ENCODE results near the gene TRIP10. TPM values are rescaled to one million over a fixed set of nuclear protein-coding genes. Genes with fewer than 3 reads are reported as not detected.
"Not testable (repeated sequence)": the region's sequence is repeated elsewhere in the genome, so short reads cannot be mapped to it uniquely, and the experiment has no call there.

Gene TRIP10
- total and polyA plus RNA-seq, 4 donors = 68.6 to 261 (median 119) TPM

GRCh38 chr19:6767081-6767356, 27.5 kb downstream of the TRIP10 start:
- Histone ChIP-seq H3K27ac (ENCODE audit: low read depth in 1 of 2, low read length in 2 of 2) (no peak overlapping the region), H3K27me3 (ENCODE audit: control insufficient read depth in 1 of 2, insufficient read depth in 2 of 2, low read length in 1 of 2) (no peaks in the 10 kb centered on the region), H3K4me3 (ENCODE audit: low read length in 2 of 2) (no peak overlapping the region), H3K9me3 (ENCODE audit: control insufficient read depth, low read length) (no peaks in the 10 kb centered on the region), H3K36me3 (ENCODE audit: control insufficient read depth in 1 of 2, insufficient read depth in 2 of 2, low read length in 1 of 2) (no peaks in the 10 kb centered on the region), H3K4me1 (ENCODE audit: control insufficient read depth in 1 of 2, insufficient read depth in 2 of 2, low read length in 2 of 2) (no peaks in the 10 kb centered on the region)
- ATAC-seq (ENCODE audit: low FRiP score) (no peak), DNase-seq (no peak)
- 1 to 2% methylated on average over 15 of the region's 15 CpGs for WGBS, 2 donors
- intact Hi-C loops (cut with DNase I) = no loop called here

GRCh38 chr19:6767357-6768235, 28.1 kb downstream of the TRIP10 start, which contains the start of gene SH2D3A:
Gene SH2D3A, minus strand, starts transcription at chr19:6767435. Its CDS starts 3,687 bp downstream, at chr19:6763748.
- H3K4me3 ChIP-seq (ENCODE audit: low read length in 2 of 2) = no peak within 1 kb of the TSS
- H3K4me1 ChIP-seq (ENCODE audit: control insufficient read depth in 1 of 2, insufficient read depth in 2 of 2, low read length in 2 of 2) = no peaks in the 10 kb centered on the region
- WGBS, 2 donors = 3 to 4% methylated on average over 46 to 47 of the region's 47 CpGs
- no peaks in the 10 kb centered on the region for H3K27me3 ChIP-seq (ENCODE audit: control insufficient read depth in 1 of 2, insufficient read depth in 2 of 2, low read length in 1 of 2)
- H3K27ac ChIP-seq (ENCODE audit: low read depth in 1 of 2, low read length in 2 of 2) = no peak within 1 kb of the TSS
- DNase-seq = peak; percentile 77 to 86
- no peaks in the 10 kb centered on the region for H3K36me3 ChIP-seq (ENCODE audit: control insufficient read depth in 1 of 2, insufficient read depth in 2 of 2, low read length in 1 of 2)
- ATAC-seq (ENCODE audit: low FRiP score) = peak; percentile 74
- H3K9me3 ChIP-seq (ENCODE audit: control insufficient read depth, low read length) = no peaks in the 10 kb centered on the region
- intact Hi-C loops (cut with DNase I) = no loop called here

- ATAC-seq (ENCODE audit: low FRiP score) = no peak
- no peak overlapping the region for H3K27ac ChIP-seq (ENCODE audit: low read depth in 1 of 2, low read length in 2 of 2)
- H3K27me3 ChIP-seq (ENCODE audit: control insufficient read depth in 1 of 2, insufficient read depth in 2 of 2, low read length in 1 of 2) = no peaks in the 10 kb centered on the region
These were observed 28.8 kb downstream of the TRIP10 start for GRCh38 chr19:6768236-6768785.

GRCh38 chr19:6769006-6769619, 29.6 kb downstream of the TRIP10 start:
- Histone ChIP-seq H3K4me3 (ENCODE audit: low read length in 2 of 2) (no peak overlapping the region), H3K27ac (ENCODE audit: low read depth in 1 of 2, low read length in 2 of 2) (no peak overlapping the region), H3K27me3 (ENCODE audit: control insufficient read depth in 1 of 2, insufficient read depth in 2 of 2, low read length in 1 of 2) (no peaks in the 10 kb centered on the region), H3K36me3 (ENCODE audit: control insufficient read depth in 1 of 2, insufficient read depth in 2 of 2, low read length in 1 of 2) (no peaks in the 10 kb centered on the region), H3K9me3 (ENCODE audit: control insufficient read depth, low read length) (no peaks in the 10 kb centered on the region), H3K4me1 (ENCODE audit: control insufficient read depth in 1 of 2, insufficient read depth in 2 of 2, low read length in 2 of 2) (no peaks in the 10 kb centered on the region)
- WGBS, 2 donors = 59 to 60% methylated on average over 11 of the region's 11 CpGs
- intact Hi-C loops (cut with DNase I) = no loop called here
- ATAC-seq (ENCODE audit: low FRiP score) (no peak), DNase-seq (no peak)

More at GRCh38 chr19:6768236-6768785, 28.8 kb downstream of the TRIP10 start:
- Histone ChIP-seq H3K4me1 (ENCODE audit: control insufficient read depth in 1 of 2, insufficient read depth in 2 of 2, low read length in 2 of 2) (no peaks in the 10 kb centered on the region), H3K4me3 (ENCODE audit: low read length in 2 of 2) (no peak overlapping the region), H3K36me3 (ENCODE audit: control insufficient read depth in 1 of 2, insufficient read depth in 2 of 2, low read length in 1 of 2) (no peaks in the 10 kb centered on the region), H3K9me3 (ENCODE audit: control insufficient read depth, low read length) (no peaks in the 10 kb centered on the region)
- no peak for DNase-seq
- 60 to 74% methylated on average over 8 of the region's 8 CpGs for WGBS, 2 donors
- intact Hi-C loops (cut with DNase I) = no loop called here

- H3K4me3 ChIP-seq (ENCODE audit: low read length in 2 of 2); DNase-seq; H3K27ac ChIP-seq (ENCODE audit: low read depth in 1 of 2, low read length in 2 of 2); H3K9me3 ChIP-seq (ENCODE audit: control insufficient read depth, low read length); ATAC-seq (ENCODE audit: low FRiP score); H3K4me1 ChIP-seq (ENCODE audit: control insufficient read depth in 1 of 2, insufficient read depth in 2 of 2, low read length in 2 of 2); H3K36me3 ChIP-seq (ENCODE audit: control insufficient read depth in 1 of 2, insufficient read depth in 2 of 2, low read length in 1 of 2); H3K27me3 ChIP-seq (ENCODE audit: control insufficient read depth in 1 of 2, insufficient read depth in 2 of 2, low read length in 1 of 2); intact Hi-C loops (cut with DNase I): not testable (repeated sequence)
- 87 to 93% methylated on average over 7 of the region's 7 CpGs for WGBS, 2 donors
These were observed 32.2 kb downstream of the TRIP10 start for GRCh38 chr19:6771648-6772027.

GRCh38 chr19:6772028-6772865, 32.8 kb downstream of the TRIP10 start, which contains the start of gene VAV1:
Gene VAV1, plus strand, starts transcription at chr19:6772708. Its CDS starts 100 bp downstream, at chr19:6772808.
- H3K4me1 ChIP-seq (ENCODE audit: control insufficient read depth in 1 of 2, insufficient read depth in 2 of 2, low read length in 2 of 2) = no peaks in the 10 kb centered on the region
- no peaks in the 10 kb centered on the region for H3K27me3 ChIP-seq (ENCODE audit: control insufficient read depth in 1 of 2, insufficient read depth in 2 of 2, low read length in 1 of 2)
- H3K27ac ChIP-seq (ENCODE audit: low read depth in 1 of 2, low read length in 2 of 2) = no peak within 1 kb of the TSS
- no peaks in the 10 kb centered on the region for H3K36me3 ChIP-seq (ENCODE audit: control insufficient read depth in 1 of 2, insufficient read depth in 2 of 2, low read length in 1 of 2)
- no peaks in the 10 kb centered on the region for H3K9me3 ChIP-seq (ENCODE audit: control insufficient read depth, low read length)
- DNase-seq (peak; percentile 79 to 86), ATAC-seq (ENCODE audit: low FRiP score) (peak; percentile 45)
- intact Hi-C loops (cut with DNase I) = no loop called here
- 59 to 60% methylated on average over 19 to 25 of the region's 25 CpGs for WGBS, 2 donors
- no peak within 1 kb of the TSS for H3K4me3 ChIP-seq (ENCODE audit: low read length in 2 of 2)

- no peak for DNase-seq
- H3K9me3 ChIP-seq (ENCODE audit: control insufficient read depth, low read length) = no peaks in the 10 kb centered on the region
- no peaks in the 10 kb centered on the region for H3K27me3 ChIP-seq (ENCODE audit: control insufficient read depth in 1 of 2, insufficient read depth in 2 of 2, low read length in 1 of 2)
- no peak overlapping the region for H3K27ac ChIP-seq (ENCODE audit: low read depth in 1 of 2, low read length in 2 of 2)
- intact Hi-C loops (cut with DNase I) = no loop called here
- H3K4me1 ChIP-seq (ENCODE audit: control insufficient read depth in 1 of 2, insufficient read depth in 2 of 2, low read length in 2 of 2) = no peaks in the 10 kb centered on the region
- ATAC-seq (ENCODE audit: low FRiP score) = peak; percentile 9
- no peak overlapping the region for H3K4me3 ChIP-seq (ENCODE audit: low read length in 2 of 2)
- H3K36me3 ChIP-seq (ENCODE audit: control insufficient read depth in 1 of 2, insufficient read depth in 2 of 2, low read length in 1 of 2) = no peaks in the 10 kb centered on the region
- 68 to 73% methylated on average over 11 to 14 of the region's 14 CpGs for WGBS, 2 donors
These were observed 33.4 kb downstream of the TRIP10 start for GRCh38 chr19:6772866-6773322.

GRCh38 chr19:6773323-6773931, 33.9 kb downstream of the TRIP10 start:
- 48 to 50% methylated on average over 8 of the region's 8 CpGs for WGBS, 2 donors
- DNase-seq = peak; percentile 75 to 77
- peak; percentile 53 for ATAC-seq (ENCODE audit: low FRiP score)
- Histone ChIP-seq H3K27me3 (ENCODE audit: control insufficient read depth in 1 of 2, insufficient read depth in 2 of 2, low read length in 1 of 2) (no peaks in the 10 kb centered on the region), H3K27ac (ENCODE audit: low read depth in 1 of 2, low read length in 2 of 2) (no peak overlapping the region), H3K4me1 (ENCODE audit: control insufficient read depth in 1 of 2, insufficient read depth in 2 of 2, low read length in 2 of 2) (no peaks in the 10 kb centered on the region), H3K36me3 (ENCODE audit: control insufficient read depth in 1 of 2, insufficient read depth in 2 of 2, low read length in 1 of 2) (no peaks in the 10 kb centered on the region), H3K4me3 (ENCODE audit: low read length in 2 of 2) (no peak overlapping the region), H3K9me3 (ENCODE audit: control insufficient read depth, low read length) (no peaks in the 10 kb centered on the region)
- intact Hi-C loops (cut with DNase I) = no loop called here

Measured in aorta (tissue), 5 donors.